KMS-11 (cell line): Measurements from ENCODE around the gene MILR1.

Experiments used
- H2AFZ ChIP-seq: fragments of 200-600 bp; sonication (generic); 2 replicates; pipeline ENCODE4 v1.6.1; 2016; ENCODE audit warnings: antibody characterized with exemption, mixed run types, low read depth
- H3K27ac ChIP-seq: fragments of 200-600 bp; sonication (generic); 2 replicates; pipeline ENCODE4 v1.6.1; 2016; ENCODE audit warnings: mild to moderate bottlenecking, mixed run types
- H3K27me3 ChIP-seq: fragments of 200-600 bp; sonication (generic); 2 replicates; pipeline ENCODE4 v1.6.1; 2017; ENCODE audit warnings: mild to moderate bottlenecking, low read depth, mixed run types, moderate library complexity; ENCODE audit not compliant: insufficient read depth
- H3K36me3 ChIP-seq: fragments of 200-600 bp; sonication (generic); 2 replicates; pipeline ENCODE4 v1.6.1; 2017; ENCODE audit warnings: mild to moderate bottlenecking, mixed run types; ENCODE audit not compliant: insufficient read depth
- H3K4me1 ChIP-seq: fragments of 200-600 bp; sonication (generic); 2 replicates; pipeline ENCODE4 v1.6.1; 2016; ENCODE audit warnings: mild to moderate bottlenecking, low read depth, mixed run types; ENCODE audit not compliant: poor library complexity, severe bottlenecking
- H3K4me2 ChIP-seq: fragments of 200-600 bp; sonication (generic); 2 replicates; pipeline ENCODE4 v1.7.0; 2016; ENCODE audit warnings: mild to moderate bottlenecking, mixed run types
- H3K4me3 ChIP-seq: fragments of 200-600 bp; sonication (generic); IDR thresholded peaks from 2 replicates; pipeline ENCODE4 v1.6.1; 2017; ENCODE audit warnings: low read depth, low read length, mixed read lengths; ENCODE audit not compliant: insufficient read depth
- H3K79me2 ChIP-seq: fragments of 200-600 bp; sonication (generic); 2 replicates; pipeline ENCODE4 v1.6.1; 2016; ENCODE audit warnings: low read depth, mixed run types; ENCODE audit not compliant: insufficient read depth
- H3K9ac ChIP-seq: fragments of 200-600 bp; sonication (generic); 2 replicates; pipeline ENCODE4 v1.6.1; 2016; ENCODE audit warnings: mild to moderate bottlenecking, mixed run types
- H4K20me1 ChIP-seq: fragments of 200-600 bp; sonication (generic); 2 replicates; pipeline ENCODE4 v1.6.1; 2016; ENCODE audit warnings: mild to moderate bottlenecking, mixed run types; ENCODE audit not compliant: insufficient read depth
- CTCF ChIP-seq: fragments of 200-600 bp; sonication (generic); conservative IDR thresholded peaks from 2 replicates; pipeline ENCODE4 v1.6.1; 2017; ENCODE audit warnings: low read depth, mild to moderate bottlenecking, antibody characterized with exemption, low read length, moderate library complexity, mixed read lengths

Gene MILR1

DNA sequence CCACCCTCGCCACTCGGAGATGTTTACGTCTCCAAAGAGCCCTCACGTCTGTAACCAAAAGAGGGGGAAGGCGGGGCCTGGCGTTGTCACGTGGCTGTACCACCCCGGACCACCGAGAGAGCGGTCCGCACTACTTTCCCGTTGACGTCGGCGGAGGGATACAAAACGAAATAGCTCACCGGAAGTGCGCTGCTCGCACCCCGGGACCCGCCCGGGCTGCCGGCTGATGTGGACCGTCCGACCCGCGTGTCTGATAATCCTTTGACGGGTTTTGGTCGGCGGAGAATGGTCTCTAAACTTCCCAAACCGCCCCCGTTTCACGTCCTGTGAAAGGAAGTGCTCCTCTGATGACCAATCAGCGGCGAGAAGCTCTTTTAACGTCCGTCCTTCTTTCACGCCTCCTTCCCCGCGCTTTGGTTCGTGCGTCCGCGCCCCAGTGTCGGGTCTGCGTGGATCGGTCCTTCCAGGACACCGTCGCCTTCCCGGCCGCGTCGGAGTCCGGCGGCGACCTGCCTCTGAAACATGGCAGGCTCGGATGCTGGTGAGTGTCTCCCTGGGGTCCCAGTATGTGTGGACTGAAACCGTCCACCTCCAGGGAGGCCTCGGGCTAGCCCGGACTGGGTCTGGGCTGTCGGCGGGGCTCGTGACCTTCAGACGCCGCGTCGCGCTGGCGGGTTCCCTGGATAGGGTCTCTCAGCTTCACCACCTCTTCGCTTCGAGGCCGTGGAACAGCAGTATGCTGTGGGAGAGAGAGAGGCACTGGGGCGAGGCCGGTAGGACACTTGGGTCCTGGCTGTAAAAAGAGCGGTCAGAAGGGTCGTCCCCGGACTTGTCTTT is 57.9 kb downstream of the MILR1 start, which contains the start of gene CEP95:
TSS of gene CEP95 (plus strand) at position 402 of the 837 bp plus-strand sequence. CDS start at position 523, 121 bp downstream.
- Histone ChIP-seq H3K36me3 (peaks cover 33% of the 10 kb centered on the region), H3K4me1 (peaks cover 42% of the 10 kb centered on the region), H3K4me2 (peak within 1 kb of the TSS; percentile 91), H3K27ac (peak within 1 kb of the TSS; percentile 99), H4K20me1 (peaks cover 44% of the 10 kb centered on the region), H3K27me3 (no peaks in the 10 kb centered on the region), H3K9ac (peak within 1 kb of the TSS; percentile 100), H3K79me2 (peaks cover 69% of the 10 kb centered on the region), H2AFZ (peak within 1 kb of the TSS; percentile 72), H3K4me3 (no peak within 1 kb of the TSS)
- TF ChIP-seq CTCF, result no peak

- H3K79me2 ChIP-seq, result peaks cover 63% of the 10 kb centered on the region
- no peak overlapping the region for H3K4me3 ChIP-seq
Measured at GRCh38 chr17:64507413-64507782, 58.5 kb downstream of the MILR1 start.

DNA sequence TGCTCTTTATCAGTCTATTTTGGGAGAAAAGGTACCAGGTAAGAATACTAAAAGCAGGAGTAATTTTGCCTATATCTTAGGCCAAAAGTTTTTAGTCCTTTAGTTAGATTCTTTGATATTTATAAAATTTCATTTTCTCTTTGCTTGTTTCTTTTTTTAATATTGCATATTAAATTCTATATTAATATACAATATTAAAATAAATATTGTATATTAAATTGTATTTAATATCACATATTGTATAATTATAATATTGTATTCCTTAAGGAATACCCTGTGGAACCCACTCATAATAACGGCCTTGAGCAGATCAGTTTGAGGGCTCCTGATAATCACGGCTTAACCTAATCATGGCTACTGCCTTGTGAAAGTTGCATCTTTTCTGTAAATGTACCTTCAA is 59.8 kb downstream of the MILR1 start:
- Histone ChIP-seq H3K4me1 (peaks cover 23% of the 10 kb centered on the region), H3K4me2 (peak overlapping the region; percentile 91), H4K20me1 (peaks cover 26% of the 10 kb centered on the region), H3K9ac (no peak overlapping the region), H3K27me3 (no peaks in the 10 kb centered on the region), H3K4me3 (no peak overlapping the region), H2AFZ (no peak overlapping the region), H3K79me2 (peaks cover 51% of the 10 kb centered on the region), H3K36me3 (peaks cover 15% of the 10 kb centered on the region), H3K27ac (no peak overlapping the region)
- no peak for TF ChIP-seq CTCF

More at GRCh38 chr17:64507413-64507782, 58.5 kb downstream of the MILR1 start:
- peak overlapping the region; percentile 99 for H3K27ac ChIP-seq
- peaks cover 27% of the 10 kb centered on the region for H3K36me3 ChIP-seq
- H4K20me1 ChIP-seq, result peaks cover 38% of the 10 kb centered on the region
- H3K4me1 ChIP-seq, result peaks cover 36% of the 10 kb centered on the region
- no peaks in the 10 kb centered on the region for H3K27me3 ChIP-seq
- H3K9ac ChIP-seq, result peak overlapping the region; percentile 100
- peak overlapping the region; percentile 72 for H2AFZ ChIP-seq
- peak overlapping the region; percentile 91 for H3K4me2 ChIP-seq
- peak; percentile 71 for TF ChIP-seq CTCF

- Histone ChIP-seq H3K4me3 (no peak overlapping the region), H3K27me3 (no peaks in the 10 kb centered on the region), H3K27ac (no peak overlapping the region), H2AFZ (no peak overlapping the region), H4K20me1 (peaks cover 21% of the 10 kb centered on the region), H3K79me2 (peaks cover 46% of the 10 kb centered on the region), H3K4me2 (0 out of 2 replicates have a peak overlapping the region, but pooled peaks have one; percentile 13), H3K4me1 (peaks cover 18% of the 10 kb centered on the region), H3K36me3 (peaks cover 10% of the 10 kb centered on the region; the same call in 1 of the 2 replicates), H3K9ac (no peak overlapping the region)
- no peak for TF ChIP-seq CTCF
Measured at GRCh38 chr17:64509179-64509578, 60.3 kb downstream of the MILR1 start.
